ENCODE data around the gene PARM1. TPM values are rescaled to one million over a fixed set of nuclear protein-coding genes. Genes with fewer than 3 reads are reported as not detected.

The PARM1 gene
- total and polyA plus RNA-seq, 2 donors (not counting 1 experiment from before 2014, with no cell fraction given) = 7.8 to 10.4 TPM

GRCh38 chr4:74996996-74997395 lies 64.1 kb downstream of the PARM1 start:
- H3K27me3 Mint-ChIP-seq = no peaks in the 10 kb centered on the region
- Histone ChIP-seq H4K20me1 (ENCODE audit: control insufficient read depth, insufficient read depth, low read length, poor library complexity, severe bottlenecking) (no peaks in the 10 kb centered on the region), H3K4me1 (ENCODE audit: control insufficient read depth in 2 of 2, insufficient read depth in 2 of 2, low read length in 2 of 2) (no peaks in the 10 kb centered on the region), H3K4me2 (replicated peaks; ENCODE audit: low read depth, low read length, poor library complexity, severe bottlenecking) (no peak overlapping the region), H3K36me3 (replicated peaks in 1 of 2; ENCODE audit: control extremely low read depth in 1 of 2, control insufficient read depth in 1 of 2, extremely low read depth in 1 of 2, insufficient read depth in 2 of 2, low read length in 1 of 2) (no peaks in the 10 kb centered on the region), H2AFZ (ENCODE audit: insufficient read depth, low read depth, low read length, poor library complexity, severe bottlenecking) (no peak overlapping the region), H3K27ac (ENCODE audit: low read length in 2 of 2) (no peak overlapping the region), H3K27me3 (replicated peaks in 1 of 4; ENCODE audit: control extremely low read depth in 1 of 4, control insufficient read depth in 3 of 4, insufficient read depth in 4 of 4, low read length in 3 of 4) (no peaks in the 10 kb centered on the region), H3K79me2 (ENCODE audit: control insufficient read depth, insufficient read depth, low read length) (no peaks in the 10 kb centered on the region), H3K4me3 (ENCODE audit: control extremely low read depth in 1 of 5, extremely low read depth in 1 of 5, insufficient read depth in 1 of 5, low read depth in 2 of 5, low read length in 4 of 5) (no peak overlapping the region), H3K9me3 (ENCODE audit: control extremely low read depth in 1 of 3, control insufficient read depth in 2 of 3, insufficient read depth in 1 of 3, low read length in 2 of 3) (peaks cover 0 to under 1% (median 0%) of the 10 kb centered on the region in 3 donors), H3K9ac (ENCODE audit: low read length) (no peak overlapping the region)
- H3K4me1 Mint-ChIP-seq = peaks cover 9% of the 10 kb centered on the region
- 43% methylated on average over 1 of the region's 1 CpG for WGBS (ENCODE audit: insufficient coverage)
- no peak for ATAC-seq (ENCODE audit: low read depth)
- POLR2A ChIA-PET = no interaction called here
- H3K27ac Mint-ChIP-seq = no peak overlapping the region
- no peak overlapping the region for H3K4me3 Mint-ChIP-seq
- CTCF ChIA-PET = no interaction called here
- intact Hi-C loops (cut with micrococcal nuclease) = no loop called here
- peaks cover 5% of the 10 kb centered on the region for H3K9me3 Mint-ChIP-seq (ENCODE audit: insufficient read depth)
- no peak for TF ChIP-seq EZH2 (IDR thresholded peaks at IDR 0.05; ENCODE audit: borderline replicate concordance, insufficient read depth, low read depth, low read length, poor library complexity, severe bottlenecking)
- no peak for DNase-seq

DNA sequence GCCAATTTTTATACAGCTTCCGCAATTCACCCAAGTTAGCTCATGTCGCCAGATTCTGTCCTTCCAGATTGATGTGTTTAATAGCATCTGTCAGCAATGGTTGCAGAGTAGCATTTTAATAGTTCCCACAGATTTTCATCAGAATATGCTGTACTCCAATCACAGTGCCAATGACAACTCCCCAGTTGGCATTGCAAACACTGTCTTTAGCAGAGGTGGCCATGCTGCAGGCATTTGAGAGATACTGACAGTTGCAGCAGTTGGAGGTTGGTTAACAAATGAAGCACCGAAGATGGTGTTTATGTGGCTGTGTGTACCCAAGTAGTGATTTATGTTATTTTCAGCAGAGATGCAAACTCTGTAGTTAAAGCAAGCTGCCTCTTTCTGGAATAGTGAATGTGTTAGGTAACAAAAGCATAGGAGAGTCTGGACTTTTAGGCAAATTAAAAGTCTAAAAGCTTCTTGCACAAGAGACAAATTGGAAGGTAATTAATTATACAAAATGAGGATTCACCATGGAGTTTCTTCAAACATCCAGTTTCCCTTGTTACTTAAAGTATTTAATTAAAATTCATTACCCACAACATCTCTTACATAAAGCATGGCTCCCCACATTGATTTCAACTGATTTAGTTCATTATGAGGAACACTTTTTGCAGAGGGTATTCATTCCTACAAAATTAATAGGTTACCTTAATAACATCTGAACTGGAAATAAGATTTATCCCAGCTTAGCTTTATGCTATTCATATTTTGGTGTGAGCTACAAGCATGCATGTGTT lies 65.2 kb downstream of the PARM1 start:
- Histone ChIP-seq H4K20me1 (ENCODE audit: control insufficient read depth, insufficient read depth, low read length, poor library complexity, severe bottlenecking) (no peaks in the 10 kb centered on the region), H3K4me2 (replicated peaks; ENCODE audit: low read depth, low read length, poor library complexity, severe bottlenecking) (no peak overlapping the region), H3K27ac (ENCODE audit: low read length in 2 of 2) (no peak overlapping the region), H3K27me3 (replicated peaks in 1 of 4; ENCODE audit: control extremely low read depth in 1 of 4, control insufficient read depth in 3 of 4, insufficient read depth in 4 of 4, low read length in 3 of 4) (no peaks in the 10 kb centered on the region), H3K79me2 (ENCODE audit: control insufficient read depth, insufficient read depth, low read length) (no peaks in the 10 kb centered on the region), H3K36me3 (replicated peaks in 1 of 2; ENCODE audit: control extremely low read depth in 1 of 2, control insufficient read depth in 1 of 2, extremely low read depth in 1 of 2, insufficient read depth in 2 of 2, low read length in 1 of 2) (no peaks in the 10 kb centered on the region), H3K9me3 (ENCODE audit: control extremely low read depth in 1 of 3, control insufficient read depth in 2 of 3, insufficient read depth in 1 of 3, low read length in 2 of 3) (no peaks in the 10 kb centered on the region), H3K9ac (ENCODE audit: low read length) (no peak overlapping the region), H3K4me3 (ENCODE audit: control extremely low read depth in 1 of 5, extremely low read depth in 1 of 5, insufficient read depth in 1 of 5, low read depth in 2 of 5, low read length in 4 of 5) (no peak overlapping the region), H2AFZ (ENCODE audit: insufficient read depth, low read depth, low read length, poor library complexity, severe bottlenecking) (no peak overlapping the region), H3K4me1 (ENCODE audit: control insufficient read depth in 2 of 2, insufficient read depth in 2 of 2, low read length in 2 of 2) (no peaks in the 10 kb centered on the region)
- ATAC-seq (ENCODE audit: low read depth) (no peak), DNase-seq (no peak)
- peaks cover under 1% of the 10 kb centered on the region for H3K9me3 Mint-ChIP-seq (ENCODE audit: insufficient read depth)
- H3K27ac Mint-ChIP-seq = no peak overlapping the region
- H3K4me3 Mint-ChIP-seq = no peak overlapping the region
- intact Hi-C loops (cut with micrococcal nuclease) = no loop called here
- CTCF ChIA-PET = interaction anchor here (0.5 kb wide), 1 partner anchor 283 kb away, joined by 3 read pairs; no protein-coding TSS in a partner anchor
- 90% methylated on average over 1 of the region's 3 CpGs for WGBS (ENCODE audit: insufficient coverage)
- H3K4me1 Mint-ChIP-seq = peaks cover 13% of the 10 kb centered on the region
- TF ChIP-seq, protein P1, sequence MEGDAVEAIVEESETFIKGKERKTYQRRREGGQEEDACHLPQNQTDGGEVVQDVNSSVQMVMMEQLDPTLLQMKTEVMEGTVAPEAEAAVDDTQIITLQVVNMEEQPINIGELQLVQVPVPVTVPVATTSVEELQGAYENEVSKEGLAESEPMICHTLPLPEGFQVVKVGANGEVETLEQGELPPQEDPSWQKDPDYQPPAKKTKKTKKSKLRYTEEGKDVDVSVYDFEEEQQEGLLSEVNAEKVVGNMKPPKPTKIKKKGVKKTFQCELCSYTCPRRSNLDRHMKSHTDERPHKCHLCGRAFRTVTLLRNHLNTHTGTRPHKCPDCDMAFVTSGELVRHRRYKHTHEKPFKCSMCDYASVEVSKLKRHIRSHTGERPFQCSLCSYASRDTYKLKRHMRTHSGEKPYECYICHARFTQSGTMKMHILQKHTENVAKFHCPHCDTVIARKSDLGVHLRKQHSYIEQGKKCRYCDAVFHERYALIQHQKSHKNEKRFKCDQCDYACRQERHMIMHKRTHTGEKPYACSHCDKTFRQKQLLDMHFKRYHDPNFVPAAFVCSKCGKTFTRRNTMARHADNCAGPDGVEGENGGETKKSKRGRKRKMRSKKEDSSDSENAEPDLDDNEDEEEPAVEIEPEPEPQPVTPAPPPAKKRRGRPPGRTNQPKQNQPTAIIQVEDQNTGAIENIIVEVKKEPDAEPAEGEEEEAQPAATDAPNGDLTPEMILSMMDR (IDR thresholded peaks at IDR 0.05) = no peak
- no peak for TF ChIP-seq EZH2 (IDR thresholded peaks at IDR 0.05; ENCODE audit: borderline replicate concordance, insufficient read depth, low read depth, low read length, poor library complexity, severe bottlenecking)
- H3K27me3 Mint-ChIP-seq = no peaks in the 10 kb centered on the region
- POLR2A ChIA-PET = no interaction called here
